Upper lobe of left lung (tissue), 4 donors: ENCODE results near the gene TMEM190.

Source experiments
- EP300 ChIP-seq, 4 donors: sonication (generic); formaldehyde crosslinking; IDR thresholded peaks; one replicate each; pipeline ENCODE4 v1.5.1; 2017; ENCODE audit warnings: antibody characterized with exemption in 4 of 4, control low read depth in 2 of 4
- POLR2A ChIP-seq, 4 donors: fragments of 450-650 bp; IDR thresholded peaks; one replicate each; pipeline ENCODE4 v1.5.1; 2016 to 2017; ENCODE audit warnings: antibody characterized with exemption in 4 of 4, mild to moderate bottlenecking in 2 of 4
- POLR2AphosphoS5 ChIP-seq, 2 donors: sonication (generic); formaldehyde crosslinking; IDR thresholded peaks; one replicate each; pipeline ENCODE4 v1.5.1; 2017; ENCODE audit warnings: antibody characterized with exemption in 2 of 2
- TF ChIP-seq, protein P1 (sequence below), 6 experiments: fragments of 450-650 bp in 4 of 6; fragments of 200-600 bp in 2 of 6; sonication (generic) in 2 of 6; IDR thresholded peaks; one replicate each; pipeline ENCODE4 v1.5.1; 2016 to 2019; ENCODE audit warnings: antibody characterized with exemption in 6 of 6

- TF ChIP-seq POLR2AphosphoS5 (IDR thresholded peaks at IDR 0.05), result no peak
- TF ChIP-seq POLR2A (IDR thresholded peaks at IDR 0.05), result no peak
- TF ChIP-seq, protein P1, sequence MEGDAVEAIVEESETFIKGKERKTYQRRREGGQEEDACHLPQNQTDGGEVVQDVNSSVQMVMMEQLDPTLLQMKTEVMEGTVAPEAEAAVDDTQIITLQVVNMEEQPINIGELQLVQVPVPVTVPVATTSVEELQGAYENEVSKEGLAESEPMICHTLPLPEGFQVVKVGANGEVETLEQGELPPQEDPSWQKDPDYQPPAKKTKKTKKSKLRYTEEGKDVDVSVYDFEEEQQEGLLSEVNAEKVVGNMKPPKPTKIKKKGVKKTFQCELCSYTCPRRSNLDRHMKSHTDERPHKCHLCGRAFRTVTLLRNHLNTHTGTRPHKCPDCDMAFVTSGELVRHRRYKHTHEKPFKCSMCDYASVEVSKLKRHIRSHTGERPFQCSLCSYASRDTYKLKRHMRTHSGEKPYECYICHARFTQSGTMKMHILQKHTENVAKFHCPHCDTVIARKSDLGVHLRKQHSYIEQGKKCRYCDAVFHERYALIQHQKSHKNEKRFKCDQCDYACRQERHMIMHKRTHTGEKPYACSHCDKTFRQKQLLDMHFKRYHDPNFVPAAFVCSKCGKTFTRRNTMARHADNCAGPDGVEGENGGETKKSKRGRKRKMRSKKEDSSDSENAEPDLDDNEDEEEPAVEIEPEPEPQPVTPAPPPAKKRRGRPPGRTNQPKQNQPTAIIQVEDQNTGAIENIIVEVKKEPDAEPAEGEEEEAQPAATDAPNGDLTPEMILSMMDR (IDR thresholded peaks at IDR 0.05), result no peak
- no peak for TF ChIP-seq EP300 (IDR thresholded peaks at IDR 0.05)
Observed at GRCh38 chr19:55389386-55390317, 13.0 kb downstream of the TMEM190 start.
